ENCODE data around the gene ELF3.
"Not testable (repeated sequence)": the region's sequence is repeated elsewhere in the genome, so short reads cannot be mapped to it uniquely, and the experiment has no call there.

Gene ELF3

DNA sequence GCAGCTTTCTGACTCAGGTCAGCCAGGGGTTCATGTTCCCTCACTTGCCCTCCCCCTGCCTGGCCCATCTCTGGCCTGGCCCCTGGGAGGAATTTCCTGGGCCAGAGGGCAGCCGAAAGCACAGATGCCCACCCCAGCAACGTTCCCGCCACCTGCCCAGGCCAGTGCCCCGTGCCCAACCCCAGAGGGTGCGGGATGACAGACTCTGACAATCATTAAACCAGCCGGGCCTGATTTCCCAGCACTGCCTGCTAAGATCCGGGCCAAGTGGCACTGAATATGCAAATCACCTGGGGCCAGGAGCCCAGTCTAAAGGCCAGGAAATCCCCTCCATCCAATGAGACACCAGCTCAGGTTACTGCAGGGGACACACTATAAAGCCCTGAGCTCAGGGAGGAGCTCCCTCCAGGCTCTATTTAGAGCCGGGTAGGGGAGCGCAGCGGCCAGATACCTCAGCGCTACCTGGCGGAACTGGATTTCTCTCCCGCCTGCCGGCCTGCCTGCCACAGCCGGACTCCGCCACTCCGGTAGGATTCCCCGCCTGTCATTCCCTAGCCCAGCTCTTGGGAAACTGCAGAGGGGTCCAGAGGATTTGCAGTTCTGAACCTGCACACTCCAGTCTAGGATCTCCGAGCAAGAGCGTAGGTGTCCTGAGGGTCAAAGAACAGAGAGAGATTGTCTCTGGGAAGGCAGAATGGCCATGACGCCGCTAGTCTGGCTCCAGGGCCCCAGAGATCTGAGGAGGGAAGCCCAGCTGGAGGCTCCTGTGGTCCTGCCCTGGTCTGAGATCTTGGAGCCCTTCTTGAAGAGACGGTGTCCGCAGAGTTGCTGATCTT is at the start of gene ELF3:
ELF3 (plus strand) TSS at position 408 of the 836 bp plus-strand sequence. CDS start 550 bp downstream, outside the sequence.
- no peak for DNase-seq

- DNase-seq = not testable (repeated sequence)
These were observed 48.0 kb upstream of the ELF3 start for GRCh38 chr1:201962382-201962781.

DNA sequence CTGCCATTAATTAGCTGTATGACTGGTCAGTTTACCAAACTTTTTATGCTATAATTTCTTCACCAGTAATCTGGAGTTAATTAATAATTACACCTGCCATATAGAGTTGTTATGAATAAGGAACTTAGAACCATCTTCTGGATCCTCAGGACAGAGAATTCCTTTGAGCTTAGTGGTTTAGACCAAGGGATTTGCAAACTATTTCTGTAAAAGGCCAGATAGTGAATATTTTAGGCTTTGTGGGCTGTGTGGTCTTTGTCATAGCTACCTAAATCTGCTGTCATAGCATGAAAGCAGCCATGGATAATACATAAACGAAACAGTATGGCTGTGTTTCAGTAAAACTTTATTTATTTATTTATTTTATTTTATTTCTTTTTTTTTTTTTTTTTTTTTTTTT is 46.1 kb upstream of the ELF3 start:
- DNase-seq = no peak

DNA sequence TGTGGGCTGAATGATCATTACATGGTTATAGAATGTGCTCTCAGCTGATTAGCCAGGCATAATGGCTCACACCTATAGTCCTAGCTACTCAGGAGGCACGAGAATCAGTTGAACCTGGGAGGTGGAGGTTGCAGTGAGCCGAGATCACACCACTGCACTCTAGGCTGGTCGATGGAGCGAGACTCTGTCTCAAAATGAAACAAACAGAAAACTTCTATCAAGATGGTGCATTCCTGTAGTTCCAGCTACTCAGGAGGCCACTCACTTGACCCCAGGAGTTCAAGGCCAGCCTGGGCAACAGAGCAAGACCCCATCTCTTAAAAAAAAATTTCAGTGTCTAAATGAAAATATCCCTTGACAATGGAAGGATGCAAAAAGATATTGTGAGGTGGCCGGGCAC is 44.2 kb upstream of the ELF3 start:
- no peak for DNase-seq

DNA sequence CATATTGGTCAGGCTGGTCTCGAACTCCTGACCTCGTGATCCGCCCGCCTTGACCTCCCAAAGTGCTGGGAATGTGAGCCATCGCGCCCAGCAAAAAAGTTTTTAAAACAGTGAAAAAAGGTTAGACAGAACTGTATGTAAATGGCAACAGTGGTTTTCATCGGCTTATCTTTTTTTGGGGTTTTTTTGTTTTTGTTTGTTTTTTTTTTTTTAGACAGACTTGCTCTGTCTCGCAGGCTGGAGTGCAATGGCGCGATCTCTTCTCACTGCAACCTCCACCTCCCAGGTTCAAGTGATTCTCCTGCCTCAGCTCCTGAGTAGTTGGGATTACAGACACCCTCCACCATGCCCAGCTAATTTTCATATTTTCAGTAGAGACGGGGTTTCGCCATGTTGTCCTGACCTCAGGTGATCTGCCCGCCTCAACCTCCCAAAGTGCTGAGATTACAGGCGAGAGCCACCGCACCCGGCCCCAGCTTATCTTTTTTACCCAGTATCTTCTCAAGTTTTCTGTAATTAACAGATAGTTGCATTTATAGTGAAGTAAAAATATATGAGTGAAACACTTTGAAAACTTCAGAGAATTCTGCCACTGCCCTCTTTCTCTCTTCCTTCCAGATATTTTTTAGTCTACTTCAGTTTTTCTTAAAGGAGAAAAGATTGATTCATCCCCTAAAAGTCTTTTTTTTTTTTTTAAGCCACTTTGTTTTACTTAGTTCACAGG is 42.0 kb upstream of the ELF3 start:
- DNase-seq = no peak

DNA sequence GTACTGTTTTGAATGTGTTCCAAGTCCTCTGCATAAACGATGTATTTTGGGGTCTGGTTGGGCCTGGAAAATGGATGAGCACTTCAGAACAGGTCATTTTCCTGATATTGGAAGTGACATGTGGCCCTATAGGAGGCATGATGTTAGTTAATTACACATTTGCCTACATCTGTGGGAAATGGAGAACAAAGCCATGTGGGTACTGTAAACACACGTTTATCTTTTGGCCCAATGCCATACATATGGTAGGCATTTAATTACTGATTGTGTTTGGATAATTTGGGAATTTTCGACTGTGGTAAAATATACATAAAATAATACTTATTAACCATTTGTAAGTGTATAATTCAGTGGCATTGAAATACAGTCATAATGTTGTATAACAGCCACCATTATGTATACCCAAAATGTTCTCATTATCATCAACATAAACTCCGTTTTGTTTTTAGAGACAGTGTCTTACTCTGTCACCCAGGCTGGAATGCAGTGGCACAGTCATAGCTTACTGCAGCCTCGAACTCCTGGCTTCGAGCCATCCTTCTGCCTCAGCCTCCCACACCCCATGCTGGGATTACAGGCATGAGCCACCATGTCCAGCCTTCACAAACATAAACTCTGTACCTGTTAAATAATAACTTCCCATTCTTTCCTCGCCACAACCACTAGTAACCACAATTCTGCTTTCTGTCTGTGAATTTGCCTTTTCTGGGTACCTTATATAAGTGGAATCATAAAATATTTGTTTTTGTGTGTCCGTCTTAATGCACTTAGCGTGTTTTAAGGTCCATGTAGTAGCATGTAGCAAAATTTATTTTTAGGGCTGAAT is 39.8 kb upstream of the ELF3 start:
- peak; percentile 42 for DNase-seq

DNA sequence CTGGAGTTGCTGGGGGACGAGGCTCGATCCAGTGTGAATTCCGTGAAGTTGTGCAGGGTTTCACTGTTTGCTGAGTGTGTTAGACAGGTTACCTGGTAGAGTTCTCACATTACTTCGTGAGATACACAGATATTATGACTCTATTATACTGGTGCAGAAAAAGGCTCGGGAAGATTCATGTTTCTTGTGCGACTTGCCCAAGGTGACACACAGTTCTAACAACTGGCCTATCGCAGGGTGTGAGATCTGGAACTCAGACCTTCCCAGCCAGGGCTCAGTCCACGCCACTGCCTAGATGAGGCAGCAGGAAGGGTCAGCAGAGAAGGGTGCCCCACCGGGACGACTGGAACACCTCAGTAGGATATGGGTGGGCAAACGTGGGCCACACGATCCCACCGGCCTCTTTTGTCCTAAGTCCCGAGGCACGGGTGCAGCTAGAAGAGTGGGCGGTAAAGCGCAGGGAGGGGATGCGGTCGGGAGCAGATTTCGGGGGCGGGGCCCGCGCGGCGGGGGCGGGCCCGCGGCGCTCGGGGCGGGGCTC is 28.2 kb upstream of the ELF3 start:
- peak; percentile 64 for DNase-seq

GRCh38 chr1:201982623-201983379 is 27.6 kb upstream of the ELF3 start, which contains the start of gene RNPEP:
RNPEP (plus strand) TSS chr1:201982648; CDS start chr1:201982667, 19 bp downstream.
- peak; percentile 50 for DNase-seq

- DNase-seq = no peak
These were observed 27.0 kb upstream of the ELF3 start for GRCh38 chr1:201983380-201983805.

DNA sequence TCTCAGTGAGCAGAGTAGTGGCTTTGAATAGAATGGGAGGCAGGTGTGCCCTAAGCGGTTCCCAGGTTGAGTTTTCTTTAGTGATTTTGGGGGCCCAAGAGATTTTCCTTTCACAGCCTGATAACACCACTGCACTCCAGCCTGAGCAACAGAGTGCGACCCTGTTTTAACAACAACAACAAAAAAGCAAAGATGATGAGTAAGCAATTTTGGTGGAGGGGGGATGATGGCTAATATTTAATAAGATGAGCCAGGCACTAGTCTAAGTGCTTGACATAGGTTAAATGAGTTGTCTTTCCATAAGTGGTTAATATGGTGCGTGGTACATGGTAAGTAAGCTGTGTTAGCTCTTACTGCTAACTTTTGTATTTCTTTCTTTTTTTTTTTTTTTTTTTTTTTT is 25.9 kb upstream of the ELF3 start:
- DNase-seq = no peak

DNA sequence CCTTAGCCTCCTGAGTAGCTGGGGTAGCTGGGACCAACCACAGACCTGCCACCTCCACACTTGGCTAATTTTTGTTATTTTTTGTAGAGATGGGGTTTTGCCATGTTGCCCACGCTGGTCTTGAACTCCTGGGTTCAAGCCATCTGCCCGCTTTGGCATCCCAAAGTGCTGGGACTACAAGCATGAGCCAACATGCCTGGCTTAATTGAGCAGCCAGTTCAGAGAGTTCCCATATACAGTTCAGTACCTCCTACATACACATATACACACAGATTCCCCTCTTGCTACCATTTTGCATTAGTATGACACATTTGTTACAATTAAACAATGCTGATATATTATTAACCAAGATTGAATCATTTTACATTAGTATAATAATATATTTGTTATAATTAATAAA is 25.0 kb upstream of the ELF3 start:
- no peak for DNase-seq

DNA sequence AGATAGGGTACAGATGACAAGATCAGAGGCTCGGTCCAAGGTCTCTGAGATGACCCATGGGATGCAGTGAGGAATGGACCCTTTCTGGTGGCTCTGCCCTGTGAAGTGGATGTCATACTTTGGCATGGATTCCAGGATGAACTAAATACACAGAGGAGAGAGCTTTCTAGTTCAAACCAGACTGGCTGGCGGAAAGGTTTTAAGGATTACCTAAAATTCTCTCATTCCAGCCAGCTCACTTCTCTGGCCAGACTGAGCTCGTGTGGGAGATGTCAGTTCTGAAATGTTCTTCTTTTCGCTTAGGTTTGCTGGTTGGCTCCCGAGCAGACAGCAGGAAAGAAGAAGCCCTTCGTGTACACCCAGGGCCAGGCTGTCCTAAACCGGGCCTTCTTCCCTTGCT is 21.8 kb upstream of the ELF3 start:
- DNase-seq = no peak

DNA sequence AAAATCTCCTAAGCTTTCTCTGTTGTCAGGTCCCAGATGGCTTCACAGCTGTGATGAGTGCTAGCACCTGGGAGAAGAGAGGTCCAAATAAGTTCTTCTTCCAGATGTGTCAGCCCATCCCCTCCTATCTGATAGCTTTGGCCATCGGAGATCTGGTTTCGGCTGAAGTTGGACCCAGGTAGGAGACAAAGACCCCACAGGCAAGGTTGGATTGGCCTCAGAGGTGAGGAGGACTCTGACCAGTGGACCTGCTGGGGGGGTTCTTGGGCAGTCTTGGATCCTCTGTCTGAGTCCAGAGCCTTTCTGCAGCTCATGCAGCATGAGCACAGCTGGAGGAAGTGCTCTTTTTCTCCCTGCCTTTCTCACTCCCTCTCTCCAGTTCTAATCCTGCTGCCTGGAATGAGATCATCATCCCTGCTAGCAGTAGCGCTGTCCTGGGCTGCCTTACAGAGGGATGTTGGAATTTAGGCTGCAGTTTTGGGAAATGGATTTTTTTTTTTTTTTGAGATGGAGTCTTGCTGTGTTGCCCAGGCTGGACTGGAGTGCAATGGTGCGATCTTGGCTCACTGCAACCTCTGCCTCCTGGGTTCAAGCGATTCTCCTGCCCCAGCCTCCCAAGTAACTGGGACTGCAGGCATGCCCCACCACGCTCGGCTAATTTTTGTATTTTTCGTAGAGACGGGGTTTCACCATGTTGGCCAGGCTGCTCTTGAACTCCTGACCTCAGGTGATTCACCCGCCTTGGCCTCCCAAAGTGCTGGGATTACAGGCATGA is 20.8 kb upstream of the ELF3 start:
- no peak for DNase-seq

GRCh38 chr1:201990427-201990826 is 20.0 kb upstream of the ELF3 start:
- no peak for DNase-seq

GRCh38 chr1:201999625-202000238 is 10.7 kb upstream of the ELF3 start:
- peak; percentile 32 for DNase-seq

DNA sequence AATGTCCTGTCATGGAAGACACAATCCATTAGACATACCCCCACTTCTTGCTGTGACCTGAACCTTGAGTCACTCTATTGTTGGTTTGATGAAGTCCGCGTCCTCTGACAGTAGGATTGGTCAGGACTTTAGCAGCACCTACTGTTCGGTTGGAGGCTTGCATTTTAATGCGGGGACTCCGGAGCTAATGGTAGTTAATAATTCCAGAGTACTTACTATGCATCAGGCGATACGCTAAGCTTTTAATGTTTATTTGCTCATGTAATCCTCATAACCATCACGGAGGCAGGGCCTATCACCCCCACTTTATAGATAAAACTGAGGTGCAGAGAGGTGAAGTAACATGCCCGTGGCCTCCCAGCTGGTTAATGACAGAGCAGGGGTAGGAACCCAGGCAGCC is 7.9 kb upstream of the ELF3 start:
- DNase-seq = no peak

DNA sequence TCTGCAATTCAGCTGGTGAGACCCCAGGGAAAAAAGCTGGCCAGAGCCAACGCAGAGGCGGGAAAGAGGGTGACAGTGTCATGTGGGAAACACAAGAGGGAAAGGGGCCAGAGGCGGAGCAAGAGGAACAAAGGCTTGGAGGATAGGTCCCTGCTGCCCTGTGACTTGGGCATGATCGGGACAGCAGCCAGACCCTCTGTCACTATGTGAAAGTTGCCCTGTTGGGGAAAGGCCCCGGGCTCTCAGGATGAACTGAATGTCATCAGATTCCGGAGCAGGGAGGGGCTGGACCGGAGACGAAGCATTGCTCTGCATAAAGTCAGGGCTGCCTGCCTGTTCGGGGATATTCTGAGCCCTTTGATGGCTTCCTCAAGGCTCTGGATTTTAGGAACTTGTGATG is 5.7 kb upstream of the ELF3 start:
- DNase-seq = no peak

- no peak for DNase-seq
These were observed 4.4 kb upstream of the ELF3 start for GRCh38 chr1:202005958-202006357.

- no peak for DNase-seq
These were observed 3.1 kb upstream of the ELF3 start for GRCh38 chr1:202007304-202007703.

GRCh38 chr1:202007805-202008489 is 2.4 kb upstream of the ELF3 start:
- DNase-seq = peak; percentile 40

Measured in NCI-H1105 (cell line).